C4-2B (cell line): Measurements from ENCODE around the gene IFFO2.

ENCODE experiments used
- H3K27ac ChIP-seq: fragments of 450-650 bp; 2 replicates; pipeline ENCODE4 v1.5.1; 2017
- CTCF ChIP-seq: fragments of 450-650 bp; conservative IDR thresholded peaks from 2 replicates; pipeline ENCODE4 v1.5.1; 2017; ENCODE audit warnings: mild to moderate bottlenecking
- ZFX ChIP-seq: fragments of 450-650 bp; IDR thresholded peaks from 2 replicates; pipeline ENCODE4 v1.6.1; 2017

The IFFO2 gene

DNA sequence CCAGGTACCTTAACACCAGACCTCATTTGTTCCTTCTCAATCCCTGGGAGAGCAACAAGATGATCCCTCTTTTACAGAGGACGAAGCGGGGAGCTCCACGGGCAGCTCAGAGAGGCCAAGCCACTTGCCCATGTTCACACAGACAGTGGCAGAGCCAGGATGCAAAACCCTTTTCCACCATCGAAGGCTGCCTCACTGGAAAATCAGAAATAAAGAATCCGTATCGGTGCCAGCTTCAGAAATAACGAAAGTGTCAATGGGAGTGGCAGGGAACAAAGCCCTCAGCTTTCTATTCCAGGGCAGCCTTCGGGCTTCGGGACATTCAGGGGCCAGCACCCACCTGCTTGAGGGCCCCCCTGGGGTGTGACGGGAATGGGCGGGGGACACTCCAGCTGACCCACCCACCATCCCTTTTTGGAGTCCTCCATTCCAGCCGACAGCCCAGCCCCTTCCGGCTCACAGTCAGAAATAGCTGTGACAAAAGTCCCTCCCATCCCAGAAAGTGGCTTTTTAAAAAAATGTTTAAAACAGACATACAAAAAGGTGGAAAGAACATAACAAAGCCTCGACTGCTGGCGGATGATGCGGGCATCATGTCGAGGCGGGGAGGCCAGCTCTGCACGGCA, 6.0 kb downstream of the IFFO2 start:
- no peak overlapping the region for H3K27ac ChIP-seq
- TF ChIP-seq ZFX (no peak), CTCF (no peak)

- H3K27ac ChIP-seq = no peak overlapping the region
- TF ChIP-seq CTCF = no peak
- TF ChIP-seq ZFX = no peak
Observed at GRCh38 chr1:18949686-18950400, 6.6 kb downstream of the IFFO2 start.

- TF ChIP-seq ZFX (no peak), CTCF (no peak)
Observed at GRCh38 chr1:18948913-18949685, 7.4 kb downstream of the IFFO2 start.

DNA sequence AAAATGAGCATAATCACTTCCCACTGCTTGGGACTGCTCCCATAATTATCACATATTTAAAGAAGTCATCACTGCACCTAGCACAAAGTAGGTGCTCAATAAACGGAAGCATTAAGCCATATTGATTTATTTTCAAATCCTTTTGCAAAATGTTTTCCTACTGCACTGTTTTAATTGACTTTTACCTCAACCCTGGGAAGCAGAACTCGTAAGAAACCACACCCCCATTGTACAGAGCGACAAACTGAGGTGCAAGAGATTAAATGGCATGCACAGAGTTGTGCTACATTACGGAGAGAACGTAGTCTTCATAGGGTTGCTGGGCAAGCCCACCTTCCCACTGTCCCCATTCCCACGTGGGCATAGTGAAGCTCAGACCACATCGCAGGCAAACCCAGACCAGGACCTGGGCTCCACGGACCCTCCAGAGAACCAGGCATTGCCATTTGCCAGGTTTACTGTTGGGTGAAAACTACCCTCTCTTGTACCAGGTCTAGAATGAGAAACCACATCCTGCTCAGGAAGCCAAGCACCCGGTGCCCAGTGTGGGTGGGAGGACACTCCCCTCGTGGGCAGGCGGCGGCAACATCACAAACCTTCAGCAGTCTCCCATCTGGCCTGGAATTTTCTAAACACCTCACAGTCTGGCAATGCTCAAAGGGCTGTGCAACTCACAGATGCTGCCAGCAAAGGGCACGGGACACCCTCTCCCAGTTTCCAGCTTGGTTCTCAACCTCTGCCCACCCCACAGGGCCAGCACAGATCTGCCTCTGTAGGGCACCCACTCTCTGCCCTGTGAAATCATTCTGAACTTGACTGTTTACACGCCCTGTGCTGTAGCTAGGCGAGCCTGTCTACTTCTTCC, 8.2 kb downstream of the IFFO2 start:
- no peak for TF ChIP-seq ZFX
- H3K27ac ChIP-seq = no peak overlapping the region

More at GRCh38 chr1:18948913-18949685, 7.4 kb downstream of the IFFO2 start:
- no peak overlapping the region for H3K27ac ChIP-seq

- H3K27ac ChIP-seq = no peak overlapping the region
- TF ChIP-seq ZFX (no peak), CTCF (no peak)
Observed at GRCh38 chr1:18947570-18947969, 8.9 kb downstream of the IFFO2 start.

DNA sequence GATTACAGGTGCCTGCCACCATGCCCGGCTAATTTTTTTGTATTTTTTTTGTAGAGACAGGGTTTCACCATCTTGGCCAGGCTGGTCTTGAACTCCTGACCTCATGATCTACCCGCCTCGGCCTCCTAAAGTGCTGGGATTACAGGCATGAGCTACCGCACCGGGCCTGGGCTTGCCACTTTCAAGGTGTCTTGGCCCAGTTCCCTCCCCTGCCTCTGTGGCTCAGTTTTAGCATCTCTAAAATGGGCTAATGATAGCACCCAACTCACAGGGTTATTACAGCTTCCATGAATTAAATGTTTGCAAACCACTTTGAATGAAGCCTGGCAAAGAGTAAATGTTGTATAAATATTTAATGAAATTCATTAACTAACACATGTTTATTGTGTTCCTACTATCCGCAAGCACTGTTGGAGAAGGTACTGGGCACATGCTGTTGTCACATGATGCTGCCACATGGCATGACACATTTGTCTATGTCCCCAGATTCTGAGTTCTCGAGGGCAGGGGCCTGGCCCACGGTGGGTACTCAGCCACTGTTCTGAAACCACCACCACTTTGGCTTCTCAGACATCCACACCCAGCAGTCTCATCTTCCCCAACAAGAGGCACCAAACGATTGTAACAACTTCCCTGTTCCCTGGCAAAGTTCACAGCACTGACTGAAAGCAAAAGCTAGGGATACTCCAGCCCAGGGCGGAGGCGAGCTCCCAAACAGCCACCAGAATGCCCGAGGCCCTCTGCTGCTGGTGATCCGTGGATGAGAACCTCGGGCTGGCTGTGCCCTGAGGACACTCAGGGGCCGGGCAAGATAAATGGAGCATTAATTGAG, 9.7 kb downstream of the IFFO2 start:
- no peak overlapping the region for H3K27ac ChIP-seq
- TF ChIP-seq ZFX (no peak), CTCF (no peak)
